SK-N-MC (cell line): ENCODE measurements around the gene GSTM4.

Experiments
- EZH2 ChIP-seq: fragments of 200-600 bp; sonication (generic); IDR thresholded peaks from one replicate; pipeline ENCODE4 v1.6.1; 2017; ENCODE audit warnings: antibody characterized with exemption
- FOXP2 ChIP-seq: optimal IDR thresholded peaks from 2 replicates; pipeline ENCODE3; 2011; ENCODE audit warnings: mild to moderate bottlenecking, moderate library complexity; ENCODE audit not compliant: insufficient read depth; ENCODE audit errors: extremely low read length, control extremely low read depth
- POLR2AphosphoS5 ChIP-seq: IDR thresholded peaks from 2 replicates; pipeline ENCODE4 v1.6.1; 2012; ENCODE audit warnings: mild to moderate bottlenecking, low read depth, low read length, borderline replicate concordance

DNA sequence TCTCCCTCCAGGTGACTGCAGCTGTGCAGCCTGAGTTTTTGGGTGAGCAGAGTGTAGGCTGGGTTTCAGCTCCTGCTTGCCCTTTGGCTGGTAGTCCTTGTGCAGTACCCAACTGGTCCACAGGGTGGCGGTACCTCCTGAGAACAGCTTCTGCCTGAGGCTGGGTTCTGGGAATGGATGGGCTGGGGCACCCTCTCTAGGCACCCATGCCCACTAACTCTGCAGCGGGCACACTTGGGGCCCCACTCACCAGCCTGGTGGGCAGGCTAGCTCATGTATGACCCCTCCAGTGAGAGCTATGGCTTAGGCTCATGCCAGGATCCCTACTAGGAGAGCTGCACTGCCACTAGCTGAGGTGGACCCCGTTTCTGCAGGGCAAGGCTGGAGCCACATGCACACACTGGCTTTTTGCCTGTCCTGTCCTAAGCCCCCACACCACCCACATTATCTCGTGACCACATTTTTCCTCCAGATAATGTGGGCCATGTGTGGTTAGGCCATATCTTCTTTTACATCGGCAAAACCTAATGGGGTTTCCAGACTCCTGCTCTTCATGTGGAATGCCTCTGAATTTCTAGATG is 15.5 kb upstream of the GSTM4 start:
- TF ChIP-seq POLR2AphosphoS5 (no peak), EZH2 (no peak), FOXP2 (no peak)
